WTC11 (cell line): ENCODE data around the gene SELENOS. TPM values are rescaled to one million over a fixed set of nuclear protein-coding genes. Genes with fewer than 3 reads are reported as not detected.

ENCODE experiments used
- ATAC-seq: fragments of 200-7000 bp; cut with Tn5 transposase; 2 replicates; pipeline ENCODE4 v1.10.0; 2021; ENCODE audit warnings: mild to moderate bottlenecking, moderate library complexity
- CTCF ChIA-PET: fragments of 300-600 bp; sonication (Branson Sonifier 250); formaldehyde crosslinking; loops from one replicate; lab custom pipeline; 2021; ENCODE audit warnings: antibody characterized with exemption; lab: Charles Lee
- POLR2A ChIA-PET: fragments of 350-600 bp; sonication (Branson Sonifier 250); formaldehyde crosslinking; loops from one replicate; lab custom pipeline; 2021; ENCODE audit warnings: antibody characterized with exemption; lab: Charles Lee
- DNase-seq: peaks from one replicate; pipeline ENCODE4 v3.0.0; 2021; ENCODE audit warnings: low spot score
- H3K27ac Mint-ChIP-seq: 2 replicates; pipeline ENCODE4 v1.8.0; 2021; ENCODE audit warnings: mixed read lengths
- H3K27me3 Mint-ChIP-seq: 2 replicates; pipeline ENCODE4 v1.8.0; 2021; ENCODE audit warnings: low read depth, mild to moderate bottlenecking, moderate library complexity, mixed read lengths
- H3K36me3 Mint-ChIP-seq: 2 replicates; pipeline ENCODE4 v1.8.0; 2021; ENCODE audit warnings: mixed read lengths
- H3K4me1 Mint-ChIP-seq: 2 replicates; pipeline ENCODE4 v1.8.0; 2022; ENCODE audit warnings: mixed read lengths
- H3K4me3 Mint-ChIP-seq: 2 replicates; pipeline ENCODE4 v1.8.0; 2021; ENCODE audit warnings: mild to moderate bottlenecking, moderate library complexity, mixed read lengths
- H3K9me3 Mint-ChIP-seq: 2 replicates; pipeline ENCODE4 v1.8.0; 2021; ENCODE audit warnings: mixed read lengths
- ATF1 ChIP-seq: sonication (generic); formaldehyde crosslinking; IDR thresholded peaks from 2 replicates; pipeline ENCODE4 v1.8.1; 2023; ENCODE audit warnings: mild to moderate bottlenecking, moderate library complexity, missing genetic modification reagents
- E2F4 ChIP-seq: sonication (generic); formaldehyde crosslinking; IDR thresholded peaks from 2 replicates; pipeline ENCODE4 v1.8.1; 2022; ENCODE audit warnings: low read depth, mild to moderate bottlenecking, moderate library complexity, missing genetic modification reagents, borderline replicate concordance
- ERG ChIP-seq: fragments of 250-450 bp; sonication (Bioruptor Pico); IDR thresholded peaks from 2 replicates; pipeline ENCODE4 v1.8.0; 2021; ENCODE audit warnings: mild to moderate bottlenecking
- ESRRA ChIP-seq: sonication (generic); formaldehyde crosslinking; IDR thresholded peaks from 2 replicates; pipeline ENCODE4 v1.8.1; 2022; ENCODE audit warnings: mild to moderate bottlenecking, missing genetic modification reagents, borderline replicate concordance
- GABPB1 ChIP-seq: sonication (generic); formaldehyde crosslinking; IDR thresholded peaks from 2 replicates; pipeline ENCODE4 v1.8.1; 2023; ENCODE audit warnings: mild to moderate bottlenecking, missing genetic modification reagents
- GTF2I ChIP-seq: fragments of 250-450 bp; sonication (Bioruptor Pico); conservative IDR thresholded peaks from 2 replicates; pipeline ENCODE4 v1.4.0; 2021; ENCODE audit warnings: mild to moderate bottlenecking
- HMGA2 ChIP-seq: fragments of 250-450 bp; sonication (Bioruptor Pico); IDR thresholded peaks from 2 replicates; pipeline ENCODE4 v1.4.0; 2021; ENCODE audit warnings: mild to moderate bottlenecking, moderate library complexity
- IRF2 ChIP-seq: sonication (generic); formaldehyde crosslinking; IDR thresholded peaks from 2 replicates; pipeline ENCODE4 v1.8.0; 2022; ENCODE audit warnings: low read depth, missing genetic modification reagents, borderline replicate concordance
- NFYB ChIP-seq: sonication (generic); formaldehyde crosslinking; conservative IDR thresholded peaks from 2 replicates; pipeline ENCODE4 v1.8.0; 2022; ENCODE audit warnings: low read depth, missing genetic modification reagents
- NR1H2 ChIP-seq: sonication (generic); formaldehyde crosslinking; IDR thresholded peaks from 2 replicates; pipeline ENCODE4 v1.9.0; 2021; ENCODE audit warnings: mild to moderate bottlenecking, moderate library complexity, missing genetic modification reagents
- PRDM15 ChIP-seq: sonication (generic); formaldehyde crosslinking; IDR thresholded peaks from 2 replicates; pipeline ENCODE4 v1.8.0; 2022; ENCODE audit warnings: missing genetic modification reagents
- PRRX2 ChIP-seq: fragments of 250-450 bp; sonication (Bioruptor Pico); IDR thresholded peaks from 2 replicates; pipeline ENCODE4 v1.8.0; 2021; ENCODE audit warnings: mild to moderate bottlenecking
- SOX15 ChIP-seq: fragments of 250-450 bp; sonication (Bioruptor Pico); IDR thresholded peaks from 2 replicates; pipeline ENCODE4 v1.9.0; 2021; ENCODE audit warnings: mild to moderate bottlenecking
- SP1 ChIP-seq: sonication (generic); formaldehyde crosslinking; conservative IDR thresholded peaks from 2 replicates; pipeline ENCODE4 v1.8.1; 2022; ENCODE audit warnings: missing genetic modification reagents
- TEAD4 ChIP-seq: sonication (generic); formaldehyde crosslinking; IDR thresholded peaks from 2 replicates; pipeline ENCODE4 v1.8.0; 2022; ENCODE audit warnings: mild to moderate bottlenecking, missing genetic modification reagents
- ZMAT4 ChIP-seq: fragments of 250-450 bp; sonication (Bioruptor Pico); IDR thresholded peaks from 2 replicates; pipeline ENCODE4 v1.9.0; 2021; ENCODE audit warnings: mild to moderate bottlenecking
- ZNF232 ChIP-seq: sonication (generic); formaldehyde crosslinking; IDR thresholded peaks from 2 replicates; pipeline ENCODE4 v1.8.0; 2022; ENCODE audit warnings: mild to moderate bottlenecking, missing genetic modification reagents
- ZNF263 ChIP-seq: sonication (generic); formaldehyde crosslinking; IDR thresholded peaks from 2 replicates; pipeline ENCODE4 v1.8.1; 2022; ENCODE audit warnings: low read depth, mild to moderate bottlenecking, moderate library complexity, missing genetic modification reagents
- ZNF423 ChIP-seq: fragments of 250-450 bp; sonication (Bioruptor Pico); IDR thresholded peaks from 2 replicates; pipeline ENCODE4 v2.1.2; 2022; ENCODE audit warnings: mild to moderate bottlenecking, moderate library complexity
- total RNA-seq: library from RNA; stranded (reverse); gene quantifications from 3 replicates; pipeline ENCODE4 v1.2.3, GENCODE V29; 2021
- TF ChIP-seq, protein P1 (sequence below): sonication (generic); formaldehyde crosslinking; IDR thresholded peaks from 2 replicates; pipeline ENCODE4 v1.8.0; 2022; ENCODE audit warnings: mild to moderate bottlenecking, missing genetic modification reagents
- TF ChIP-seq, protein P2 (sequence below): sonication (generic); formaldehyde crosslinking; IDR thresholded peaks from 2 replicates; pipeline ENCODE4 v1.8.0; 2023; ENCODE audit warnings: mild to moderate bottlenecking, missing genetic modification reagents
- TF ChIP-seq, protein P3 (sequence below): fragments of 250-450 bp; sonication (Bioruptor Pico); conservative IDR thresholded peaks from 2 replicates; pipeline ENCODE4 v1.9.0; 2021; ENCODE audit warnings: mild to moderate bottlenecking
- TF ChIP-seq, protein P4 (sequence below): sonication (generic); formaldehyde crosslinking; conservative IDR thresholded peaks from 2 replicates; pipeline ENCODE4 v1.8.1; 2022; ENCODE audit warnings: mild to moderate bottlenecking, missing genetic modification reagents

SELENOS gene
- total RNA-seq, 1 experiment from 2014 or later = 43.8 TPM

- Mint-ChIP-seq H3K4me3 (peak within 1 kb of the TSS; percentile 91), H3K27me3 (no peaks in the 10 kb centered on the region), H3K36me3 (peaks cover 14% of the 10 kb centered on the region; the same call in 1 of the 2 replicates), H3K4me1 (peaks cover 67% of the 10 kb centered on the region), H3K9me3 (no peaks in the 10 kb centered on the region), H3K27ac (peak within 1 kb of the TSS; percentile 63; the same call in 1 of the 2 replicates)
- POLR2A ChIA-PET = interaction anchor here (0.6 to 1.0 kb wide), 4 partner anchors 131 to 241 kb away, joined by 3 to 4 read pairs (median 4); no protein-coding TSS in a partner anchor
- peak; percentile 17 for ATAC-seq
- peak; percentile 56 for DNase-seq
- CTCF ChIA-PET = interaction anchor here (0.6 to 8.1 kb wide), 10 partner anchors 15 to 241 kb away, joined by 3 to 128 read pairs (median 3); partner anchors contain the start of gene SNRPA1
- TF ChIP-seq, protein P1, sequence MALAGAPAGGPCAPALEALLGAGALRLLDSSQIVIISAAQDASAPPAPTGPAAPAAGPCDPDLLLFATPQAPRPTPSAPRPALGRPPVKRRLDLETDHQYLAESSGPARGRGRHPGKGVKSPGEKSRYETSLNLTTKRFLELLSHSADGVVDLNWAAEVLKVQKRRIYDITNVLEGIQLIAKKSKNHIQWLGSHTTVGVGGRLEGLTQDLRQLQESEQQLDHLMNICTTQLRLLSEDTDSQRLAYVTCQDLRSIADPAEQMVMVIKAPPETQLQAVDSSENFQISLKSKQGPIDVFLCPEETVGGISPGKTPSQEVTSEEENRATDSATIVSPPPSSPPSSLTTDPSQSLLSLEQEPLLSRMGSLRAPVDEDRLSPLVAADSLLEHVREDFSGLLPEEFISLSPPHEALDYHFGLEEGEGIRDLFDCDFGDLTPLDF (CRISPR knock-in tag) = no peak
- TF ChIP-seq ZNF232 (CRISPR knock-in tag) (no peak), ZNF423 (no peak), ERG (CRISPR knock-in tag) (no peak), TEAD4 (CRISPR knock-in tag) (no peak), ZNF263 (no peak), E2F4 (no peak), IRF2 (CRISPR knock-in tag) (peak; percentile 47; the same call in 1 of the 2 replicates), PRRX2 (CRISPR knock-in tag) (no peak), SP1 (CRISPR knock-in tag) (0 out of 2 replicates have a peak, but pooled peaks have one; percentile 49), GABPB1 (CRISPR knock-in tag) (0 out of 2 replicates have a peak, but pooled peaks have one; percentile 44), NR1H2 (CRISPR knock-in tag) (no peak), PRDM15 (CRISPR knock-in tag) (no peak), NFYB (CRISPR knock-in tag) (peak; percentile 31; the same call in 1 of the 2 replicates), ZMAT4 (no peak), SOX15 (CRISPR knock-in tag) (no peak), ATF1 (CRISPR knock-in tag) (no peak), HMGA2 (CRISPR knock-in tag) (no peak), GTF2I (no peak), ESRRA (CRISPR knock-in tag) (peak; percentile 12; the same call in 1 of the 2 replicates)
- TF ChIP-seq, protein P2, sequence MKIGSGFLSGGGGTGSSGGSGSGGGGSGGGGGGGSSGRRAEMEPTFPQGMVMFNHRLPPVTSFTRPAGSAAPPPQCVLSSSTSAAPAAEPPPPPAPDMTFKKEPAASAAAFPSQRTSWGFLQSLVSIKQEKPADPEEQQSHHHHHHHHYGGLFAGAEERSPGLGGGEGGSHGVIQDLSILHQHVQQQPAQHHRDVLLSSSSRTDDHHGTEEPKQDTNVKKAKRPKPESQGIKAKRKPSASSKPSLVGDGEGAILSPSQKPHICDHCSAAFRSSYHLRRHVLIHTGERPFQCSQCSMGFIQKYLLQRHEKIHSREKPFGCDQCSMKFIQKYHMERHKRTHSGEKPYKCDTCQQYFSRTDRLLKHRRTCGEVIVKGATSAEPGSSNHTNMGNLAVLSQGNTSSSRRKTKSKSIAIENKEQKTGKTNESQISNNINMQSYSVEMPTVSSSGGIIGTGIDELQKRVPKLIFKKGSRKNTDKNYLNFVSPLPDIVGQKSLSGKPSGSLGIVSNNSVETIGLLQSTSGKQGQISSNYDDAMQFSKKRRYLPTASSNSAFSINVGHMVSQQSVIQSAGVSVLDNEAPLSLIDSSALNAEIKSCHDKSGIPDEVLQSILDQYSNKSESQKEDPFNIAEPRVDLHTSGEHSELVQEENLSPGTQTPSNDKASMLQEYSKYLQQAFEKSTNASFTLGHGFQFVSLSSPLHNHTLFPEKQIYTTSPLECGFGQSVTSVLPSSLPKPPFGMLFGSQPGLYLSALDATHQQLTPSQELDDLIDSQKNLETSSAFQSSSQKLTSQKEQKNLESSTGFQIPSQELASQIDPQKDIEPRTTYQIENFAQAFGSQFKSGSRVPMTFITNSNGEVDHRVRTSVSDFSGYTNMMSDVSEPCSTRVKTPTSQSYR (CRISPR knock-in tag) = no peak
- TF ChIP-seq, protein P3, sequence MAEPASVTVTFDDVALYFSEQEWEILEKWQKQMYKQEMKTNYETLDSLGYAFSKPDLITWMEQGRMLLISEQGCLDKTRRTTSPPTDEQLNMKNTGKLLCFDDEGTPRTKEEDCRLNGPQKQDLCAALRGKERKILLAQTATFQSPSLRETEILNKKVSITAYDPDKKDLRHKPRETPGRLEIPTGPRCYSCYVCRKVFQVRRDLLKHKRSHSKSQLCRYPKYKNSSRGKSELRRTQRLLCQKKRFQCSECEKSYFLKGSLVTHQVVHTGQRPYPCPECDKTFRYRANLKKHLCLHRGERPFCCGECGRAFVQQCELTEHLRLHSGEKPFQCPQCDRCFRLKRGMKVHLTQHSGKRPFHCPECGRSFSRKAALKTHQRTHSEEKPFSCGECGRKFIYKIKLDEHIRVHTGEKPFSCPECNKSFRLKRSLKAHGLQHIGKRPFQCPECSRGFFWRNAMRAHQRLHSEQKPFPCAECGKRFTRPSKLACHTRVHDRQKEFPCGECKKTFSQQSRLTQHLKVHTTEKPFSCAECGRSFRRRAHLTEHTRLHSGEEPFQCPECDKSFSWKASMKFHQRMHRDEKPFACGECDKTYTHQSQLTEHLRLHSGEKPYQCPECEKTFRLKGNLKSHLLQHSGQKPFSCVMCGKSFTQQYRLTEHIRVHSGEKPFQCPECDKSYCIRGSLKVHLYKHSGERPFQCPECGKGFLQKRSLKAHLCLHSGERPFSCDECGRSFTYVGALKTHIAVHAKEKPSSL (CRISPR knock-in tag) = no peak
- TF ChIP-seq, protein P4, sequence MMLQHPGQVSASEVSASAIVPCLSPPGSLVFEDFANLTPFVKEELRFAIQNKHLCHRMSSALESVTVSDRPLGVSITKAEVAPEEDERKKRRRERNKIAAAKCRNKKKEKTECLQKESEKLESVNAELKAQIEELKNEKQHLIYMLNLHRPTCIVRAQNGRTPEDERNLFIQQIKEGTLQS (CRISPR knock-in tag) = no peak
These were observed 25.2 kb downstream of the SELENOS start, which contains the start of gene CHSY1 for GRCh38 chr15:101251830-101252820. Gene CHSY1 (minus strand): TSS chr15:101252048. CDS start chr15:101251456, 592 bp downstream.
